ENCODE data around the gene TMEM25. TPM values are rescaled to one million over a fixed set of nuclear protein-coding genes. Genes with fewer than 3 reads are reported as not detected.
"Not testable (repeated sequence)": the region's sequence is repeated elsewhere in the genome, so short reads cannot be mapped to it uniquely, and the experiment has no call there.

Gene TMEM25
- 20.9 and 22.0 TPM in 2 replicates for total RNA-seq (2014; rRNA removed; shearing (Covaris generic))

GRCh38 chr11:118530683-118531596, at the start of gene TMEM25:
TMEM25 (plus strand) TSS chr11:118531192; CDS start chr11:118531802, 610 bp downstream.
- peak; percentile 41 for DNase-seq (ENCODE audit: low read depth)

- not testable (repeated sequence) for DNase-seq (ENCODE audit: low read depth)
Observed at GRCh38 chr11:118481238-118481637, 49.8 kb upstream of the TMEM25 start.

- DNase-seq (ENCODE audit: low read depth) = no peak
Observed at GRCh38 chr11:118484405-118484804, 46.6 kb upstream of the TMEM25 start.

- DNase-seq (ENCODE audit: low read depth) = no peak
Observed at GRCh38 chr11:118485273-118485672, 45.7 kb upstream of the TMEM25 start.

- peak; percentile 71 for DNase-seq (ENCODE audit: low read depth)
Observed at GRCh38 chr11:118488480-118489109, 42.4 kb upstream of the TMEM25 start.

GRCh38 chr11:118491041-118491440, 40.0 kb upstream of the TMEM25 start:
- DNase-seq (ENCODE audit: low read depth) = no peak

- DNase-seq (ENCODE audit: low read depth) = peak; percentile 22
Observed at GRCh38 chr11:118497831-118498230, 33.2 kb upstream of the TMEM25 start.

- DNase-seq (ENCODE audit: low read depth) = no peak
Observed at GRCh38 chr11:118503216-118503615, 27.8 kb upstream of the TMEM25 start.

GRCh38 chr11:118511601-118512000, 19.4 kb upstream of the TMEM25 start:
- DNase-seq (ENCODE audit: low read depth) = no peak

GRCh38 chr11:118514103-118514502, 16.9 kb upstream of the TMEM25 start:
- no peak for DNase-seq (ENCODE audit: low read depth)

- no peak for DNase-seq (ENCODE audit: low read depth)
Observed at GRCh38 chr11:118519549-118519948, 11.4 kb upstream of the TMEM25 start.

- no peak for DNase-seq (ENCODE audit: low read depth)
Observed at GRCh38 chr11:118521892-118522311, 9.1 kb upstream of the TMEM25 start.

GRCh38 chr11:118522571-118523072, 8.4 kb upstream of the TMEM25 start:
- peak; percentile 47 for DNase-seq (ENCODE audit: low read depth)

- DNase-seq (ENCODE audit: low read depth) = no peak
Observed at GRCh38 chr11:118524356-118524755, 6.6 kb upstream of the TMEM25 start.

- DNase-seq (ENCODE audit: low read depth) = no peak
Observed at GRCh38 chr11:118524757-118525470, 6.1 kb upstream of the TMEM25 start.

- no peak for DNase-seq (ENCODE audit: low read depth)
Observed at GRCh38 chr11:118526688-118527087, 4.3 kb upstream of the TMEM25 start.

- DNase-seq (ENCODE audit: low read depth) = no peak
Observed at GRCh38 chr11:118527109-118527508, 3.9 kb upstream of the TMEM25 start, which contains the start of gene TTC36. TTC36 (plus strand) TSS chr11:118527474; CDS start chr11:118527495, 21 bp downstream.

- no peak for DNase-seq (ENCODE audit: low read depth)
Observed at GRCh38 chr11:118528511-118528910, 2.5 kb upstream of the TMEM25 start.

- no peak for DNase-seq (ENCODE audit: low read depth)
Observed at GRCh38 chr11:118529584-118530175, 1.3 kb upstream of the TMEM25 start.

- peak; percentile 33 for DNase-seq (ENCODE audit: low read depth)
Observed at GRCh38 chr11:118530180-118530682, 761 bp upstream of the TMEM25 start.

- no peak for DNase-seq (ENCODE audit: low read depth)
Observed at GRCh38 chr11:118531597-118532084, 649 bp downstream of the TMEM25 start.
